ENCODE results near the gene FLNC.

DNA sequence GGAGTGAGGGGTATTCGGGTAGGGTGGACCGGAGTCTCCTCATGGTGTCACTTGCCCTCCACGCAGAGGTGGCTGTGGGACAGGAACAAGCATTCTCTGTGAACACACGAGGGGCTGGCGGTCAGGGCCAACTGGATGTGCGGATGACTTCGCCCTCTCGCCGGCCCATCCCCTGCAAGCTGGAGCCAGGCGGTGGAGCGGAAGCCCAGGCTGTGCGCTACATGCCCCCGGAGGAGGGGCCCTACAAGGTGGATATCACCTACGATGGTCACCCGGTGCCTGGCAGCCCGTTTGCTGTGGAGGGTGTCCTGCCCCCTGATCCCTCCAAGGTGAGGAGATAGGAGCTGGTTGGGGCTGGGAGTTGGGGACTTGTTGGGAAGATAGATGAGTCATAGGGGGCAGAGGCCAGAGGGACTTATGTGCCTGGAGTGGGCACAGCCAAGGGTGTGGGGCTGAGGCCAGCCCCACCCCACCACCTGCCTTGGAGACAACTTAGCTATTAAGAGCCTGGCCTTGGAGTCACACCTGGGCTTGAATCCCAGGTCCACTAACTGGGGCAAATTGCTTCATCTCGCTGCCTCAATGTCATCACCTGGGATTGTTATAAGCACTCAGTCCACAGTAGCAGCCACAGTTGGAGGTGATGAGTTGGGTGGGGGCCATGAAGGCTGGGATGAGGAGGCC lies 13.9 kb downstream of the FLNC start:
- TF ChIP-seq NFE2L1 (CRISPR knock-in tag; IDR thresholded peaks at IDR 0.05), result no peak
- TF ChIP-seq TEAD4 (CRISPR knock-in tag; IDR thresholded peaks at IDR 0.05), result no peak
- TF ChIP-seq MYBL2 (CRISPR knock-in tag; IDR thresholded peaks at IDR 0.05), result no peak
- TF ChIP-seq, protein P1, sequence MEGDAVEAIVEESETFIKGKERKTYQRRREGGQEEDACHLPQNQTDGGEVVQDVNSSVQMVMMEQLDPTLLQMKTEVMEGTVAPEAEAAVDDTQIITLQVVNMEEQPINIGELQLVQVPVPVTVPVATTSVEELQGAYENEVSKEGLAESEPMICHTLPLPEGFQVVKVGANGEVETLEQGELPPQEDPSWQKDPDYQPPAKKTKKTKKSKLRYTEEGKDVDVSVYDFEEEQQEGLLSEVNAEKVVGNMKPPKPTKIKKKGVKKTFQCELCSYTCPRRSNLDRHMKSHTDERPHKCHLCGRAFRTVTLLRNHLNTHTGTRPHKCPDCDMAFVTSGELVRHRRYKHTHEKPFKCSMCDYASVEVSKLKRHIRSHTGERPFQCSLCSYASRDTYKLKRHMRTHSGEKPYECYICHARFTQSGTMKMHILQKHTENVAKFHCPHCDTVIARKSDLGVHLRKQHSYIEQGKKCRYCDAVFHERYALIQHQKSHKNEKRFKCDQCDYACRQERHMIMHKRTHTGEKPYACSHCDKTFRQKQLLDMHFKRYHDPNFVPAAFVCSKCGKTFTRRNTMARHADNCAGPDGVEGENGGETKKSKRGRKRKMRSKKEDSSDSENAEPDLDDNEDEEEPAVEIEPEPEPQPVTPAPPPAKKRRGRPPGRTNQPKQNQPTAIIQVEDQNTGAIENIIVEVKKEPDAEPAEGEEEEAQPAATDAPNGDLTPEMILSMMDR (IDR thresholded peaks at IDR 0.05), result no peak

Data from WTC11 (cell line).